Stimulated activated naive B cell treated with anti-CD40 and anti-IgM and Interleukin-4, amounts not matched to agents 10 μg/mL and 1 μg/mL and 100 μg/mL, for 72 hours (primary cell): Measurements from ENCODE around the gene HOXC11.
A peak's percentile ranks its signal among the peaks of the same experiment; 100 is the strongest.

ENCODE experiments used
- ATAC-seq, 2 donors: fragments of 150-1000 bp; cut with Tn5 transposase; replicated peaks; 2 replicates each; pipeline ENCODE4 v1.10.0; 2021; ENCODE audit warnings: moderate library complexity in 1 of 2
- DNase-seq: peaks from one replicate; pipeline ENCODE4 v3.0.0; 2021
- H3K27ac Mint-ChIP-seq: one replicate; pipeline ENCODE4 v1.8.0; 2022; ENCODE audit warnings: mild to moderate bottlenecking, mixed read lengths
- H3K27me3 Mint-ChIP-seq, 2 donors: one replicate each; pipeline ENCODE4 v1.8.0; 2022; ENCODE audit warnings: mixed read lengths in 2 of 2
- H3K36me3 Mint-ChIP-seq, 2 donors: one replicate each; pipeline ENCODE4 v1.8.0; 2022; ENCODE audit warnings: mixed read lengths in 2 of 2, mild to moderate bottlenecking in 1 of 2
- H3K4me1 Mint-ChIP-seq, 2 donors: one replicate each; pipeline ENCODE4 v1.8.0; 2022; ENCODE audit warnings: mixed read lengths in 2 of 2, mild to moderate bottlenecking in 1 of 2
- H3K4me3 Mint-ChIP-seq, 2 donors: one replicate each; pipeline ENCODE4 v1.8.0; 2022; ENCODE audit warnings: mild to moderate bottlenecking in 2 of 2, mixed read lengths in 2 of 2, moderate library complexity in 1 of 2
- H3K9me3 Mint-ChIP-seq, 2 donors: one replicate each; pipeline ENCODE4 v1.8.0; 2022; ENCODE audit warnings: mixed read lengths in 2 of 2, mild to moderate bottlenecking in 1 of 2

Gene HOXC11

DNA sequence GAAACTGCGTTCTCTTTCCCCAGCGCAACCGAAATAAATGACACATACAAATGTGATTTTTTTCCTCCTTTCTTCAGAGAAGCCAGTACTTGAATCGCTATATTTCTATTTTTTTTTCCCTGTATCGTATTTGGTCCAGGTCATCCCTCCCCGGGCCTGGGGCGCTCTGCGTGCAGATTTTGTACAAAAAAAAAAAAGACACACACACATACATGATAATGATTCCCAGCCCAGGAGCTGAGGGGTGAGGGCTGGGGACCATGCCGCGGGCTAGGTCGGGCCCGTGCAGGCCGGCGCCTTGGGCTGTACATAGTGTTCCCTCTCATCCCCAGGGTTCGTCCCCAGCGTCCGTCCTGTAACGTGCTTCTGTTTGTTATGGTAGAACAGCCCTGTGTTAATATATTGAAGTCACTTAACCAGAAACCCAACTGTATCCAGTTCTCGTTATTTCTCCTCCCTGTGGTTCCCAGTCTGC, 30.0 kb downstream of the HOXC11 start:
- H3K27ac Mint-ChIP-seq: no peak overlapping the region
- ATAC-seq: no peak
- peaks cover 88 to 97% of the 10 kb centered on the region in 2 donors for H3K27me3 Mint-ChIP-seq
- DNase-seq: no peak
- H3K4me1 Mint-ChIP-seq: peaks cover 17 to 43% of the 10 kb centered on the region in 2 donors
- no peaks in the 10 kb centered on the region for H3K36me3 Mint-ChIP-seq
- no peaks in the 10 kb centered on the region for H3K9me3 Mint-ChIP-seq
- H3K4me3 Mint-ChIP-seq: no peak overlapping the region

- Mint-ChIP-seq H3K4me3 (no peak overlapping the region), H3K27ac (peak overlapping the region; percentile 80), H3K9me3 (no peaks in the 10 kb centered on the region), H3K36me3 (no peaks in the 10 kb centered on the region), H3K27me3 (peaks cover 88 to 97% of the 10 kb centered on the region in 2 donors), H3K4me1 (peaks cover 17 to 38% of the 10 kb centered on the region in 2 donors)
- no peak for ATAC-seq
- no peak for DNase-seq
Measured at GRCh38 chr12:54003625-54004024, 30.7 kb downstream of the HOXC11 start.

DNA sequence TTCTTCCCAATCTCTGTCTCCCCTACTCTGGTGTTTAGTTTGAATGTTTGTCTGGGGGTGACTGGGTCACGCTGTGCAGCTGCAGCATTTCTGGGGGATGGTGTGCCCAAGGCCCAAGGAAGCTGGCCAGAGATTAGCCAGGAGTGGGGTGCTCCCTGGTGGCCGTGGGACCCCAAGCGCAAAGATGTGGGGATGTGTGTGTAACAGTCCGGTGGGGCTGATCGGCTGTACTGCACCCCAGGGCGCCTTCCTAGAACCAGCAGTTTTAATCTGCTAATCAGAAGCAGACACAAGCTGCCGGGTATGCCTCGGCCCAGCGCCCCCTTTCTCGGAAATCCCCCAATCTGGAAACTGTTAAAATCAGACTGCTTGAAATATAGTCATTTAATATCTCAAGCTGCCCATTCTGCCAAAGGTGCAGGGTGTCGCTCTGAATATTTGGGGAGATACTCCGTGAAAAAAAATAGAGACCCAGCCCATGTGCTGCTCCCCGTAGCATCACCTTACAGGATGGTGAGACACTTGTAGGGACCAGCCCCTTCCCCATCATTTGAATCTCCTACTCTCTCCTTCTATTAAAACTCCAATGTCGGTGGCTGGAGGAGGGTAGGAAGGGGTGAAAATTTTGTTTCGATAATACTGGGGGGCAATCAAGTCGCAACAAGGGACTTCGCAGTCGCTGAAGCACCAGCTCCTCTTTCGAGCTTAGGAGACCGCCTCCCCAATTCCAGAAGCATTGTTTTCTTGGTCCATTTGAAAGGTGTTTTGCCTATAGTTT, 31.3 kb downstream of the HOXC11 start:
- peaks cover 18 to 38% of the 10 kb centered on the region in 2 donors for H3K4me1 Mint-ChIP-seq
- H3K9me3 Mint-ChIP-seq: no peaks in the 10 kb centered on the region
- ATAC-seq (no peak), DNase-seq (no peak)
- peaks cover 90 to 99% of the 10 kb centered on the region in 2 donors for H3K27me3 Mint-ChIP-seq
- H3K27ac Mint-ChIP-seq: peak overlapping the region; percentile 80
- peak overlapping the region in 1 of 2 donors; percentile 32 for H3K4me3 Mint-ChIP-seq
- H3K36me3 Mint-ChIP-seq: no peaks in the 10 kb centered on the region

DNA sequence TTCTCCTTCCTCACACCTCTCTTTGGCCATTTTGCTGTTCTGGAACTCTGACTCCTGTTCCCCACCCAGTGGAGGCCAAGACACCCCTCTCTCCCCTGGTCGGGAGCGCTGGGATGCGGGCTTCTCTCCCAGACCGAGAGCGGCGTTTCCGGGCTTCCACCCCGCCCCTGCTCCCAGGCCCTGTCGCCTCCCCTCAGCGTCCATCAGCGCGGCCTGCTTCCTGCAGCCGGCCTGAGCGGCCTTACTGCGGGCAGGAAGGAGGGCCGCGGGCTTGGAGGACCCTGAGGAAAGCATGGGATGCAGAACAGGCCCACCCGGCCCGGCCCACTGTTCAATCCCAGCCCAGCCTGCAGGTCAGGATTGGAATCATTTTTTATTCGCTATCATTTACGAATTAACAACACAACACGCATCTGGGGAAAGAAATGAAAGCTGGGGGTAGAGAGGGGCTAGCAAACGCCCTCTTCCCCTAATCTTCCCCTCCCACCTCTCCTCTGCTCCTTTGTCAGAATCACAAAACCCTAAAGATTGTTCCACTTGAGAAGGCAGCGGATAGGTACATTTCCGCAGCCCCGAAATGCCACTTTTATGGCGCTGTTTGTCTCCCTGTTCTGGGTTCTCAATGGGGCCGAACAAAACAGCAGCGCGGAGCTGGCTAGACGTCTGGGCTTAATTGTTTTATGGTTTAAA, 32.1 kb downstream of the HOXC11 start:
- no peak overlapping the region for H3K4me3 Mint-ChIP-seq
- DNase-seq: no peak
- H3K9me3 Mint-ChIP-seq: no peaks in the 10 kb centered on the region

DNA sequence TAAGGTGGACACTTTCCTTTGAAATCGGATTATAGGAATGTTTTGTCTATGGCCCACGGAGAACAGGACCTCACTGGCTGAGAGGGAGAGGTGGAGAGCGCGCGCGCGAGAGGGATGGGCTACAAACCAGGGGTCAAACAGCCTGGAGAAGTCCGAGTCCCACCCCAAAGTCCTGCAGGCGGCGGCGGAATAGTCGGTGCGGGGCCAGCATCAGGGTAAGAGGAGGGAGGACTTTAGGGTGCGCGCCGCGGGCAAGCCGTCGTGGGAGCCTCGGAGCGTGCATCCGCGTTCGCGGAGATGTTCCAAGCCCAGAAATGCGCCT, 32.6 kb downstream of the HOXC11 start:
- peaks cover 20 to 40% of the 10 kb centered on the region in 2 donors for H3K4me1 Mint-ChIP-seq
- ATAC-seq: no peak
- H3K4me3 Mint-ChIP-seq: peak overlapping the region in 1 of 2 donors; percentile 87
- peaks cover 96 to 100% of the 10 kb centered on the region in 2 donors for H3K27me3 Mint-ChIP-seq
- H3K27ac Mint-ChIP-seq: peak overlapping the region; percentile 93
- DNase-seq: no peak
- H3K9me3 Mint-ChIP-seq: no peaks in the 10 kb centered on the region
- no peaks in the 10 kb centered on the region for H3K36me3 Mint-ChIP-seq

More for the DNA sequence above, 32.1 kb downstream of the HOXC11 start:
- ATAC-seq: no peak
- H3K27ac Mint-ChIP-seq: peak overlapping the region; percentile 93
- H3K36me3 Mint-ChIP-seq: no peaks in the 10 kb centered on the region
- peaks cover 91 to 100% of the 10 kb centered on the region in 2 donors for H3K27me3 Mint-ChIP-seq
- H3K4me1 Mint-ChIP-seq: peaks cover 20 to 44% of the 10 kb centered on the region in 2 donors

DNA sequence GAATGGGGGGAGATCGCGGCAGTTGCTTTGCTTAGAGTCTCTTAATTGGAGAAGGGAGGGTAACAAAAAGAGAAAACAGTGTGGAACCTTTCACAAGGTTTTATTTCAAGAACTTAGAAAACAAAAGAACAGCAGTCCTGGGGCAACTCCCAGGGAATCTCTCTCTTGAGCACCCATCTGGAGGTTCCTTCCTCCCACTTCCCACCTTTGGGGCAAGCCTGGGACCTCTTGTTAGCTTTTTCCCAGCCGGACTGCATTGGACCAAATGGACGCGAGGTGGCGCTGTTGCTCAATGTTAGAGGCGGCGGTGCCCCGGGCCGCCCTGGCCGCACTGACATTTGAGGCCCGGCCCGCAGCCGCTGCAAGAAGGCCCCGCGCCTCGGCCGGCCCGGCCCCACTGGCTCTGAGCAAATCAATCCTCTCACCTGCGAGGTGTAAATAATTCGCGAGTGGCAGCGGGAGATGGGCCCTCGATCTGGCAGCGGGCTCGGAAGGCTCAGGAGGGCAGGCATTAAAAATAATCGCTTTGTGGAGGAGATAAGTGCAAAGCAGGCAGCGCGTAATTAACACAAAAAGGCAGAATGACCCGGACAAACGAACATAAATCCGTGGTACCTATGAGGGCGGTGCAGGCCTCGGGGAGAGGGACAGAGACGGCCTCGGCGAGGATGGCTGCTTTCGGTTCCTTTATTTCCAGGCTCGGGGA, 33.1 kb downstream of the HOXC11 start:
- peaks cover 22 to 40% of the 10 kb centered on the region in 2 donors for H3K4me1 Mint-ChIP-seq
- H3K4me3 Mint-ChIP-seq: peak overlapping the region; percentile 85 to 87
- H3K36me3 Mint-ChIP-seq: no peaks in the 10 kb centered on the region
- H3K9me3 Mint-ChIP-seq: no peaks in the 10 kb centered on the region
- peak overlapping the region; percentile 93 for H3K27ac Mint-ChIP-seq
- DNase-seq (peak; percentile 67), ATAC-seq (peak; percentile 84 to 89)
- peaks cover 96 to 100% of the 10 kb centered on the region in 2 donors for H3K27me3 Mint-ChIP-seq

GRCh38 chr12:54006559-54007220, 33.8 kb downstream of the HOXC11 start:
- H3K36me3 Mint-ChIP-seq: no peaks in the 10 kb centered on the region
- no peak for ATAC-seq
- peaks cover 96 to 100% of the 10 kb centered on the region in 2 donors for H3K27me3 Mint-ChIP-seq
- DNase-seq: no peak
- H3K9me3 Mint-ChIP-seq: no peaks in the 10 kb centered on the region
- H3K27ac Mint-ChIP-seq: peak overlapping the region; percentile 93
- peak overlapping the region; percentile 85 to 87 for H3K4me3 Mint-ChIP-seq
- H3K4me1 Mint-ChIP-seq: peaks cover 29 to 47% of the 10 kb centered on the region in 2 donors

DNA sequence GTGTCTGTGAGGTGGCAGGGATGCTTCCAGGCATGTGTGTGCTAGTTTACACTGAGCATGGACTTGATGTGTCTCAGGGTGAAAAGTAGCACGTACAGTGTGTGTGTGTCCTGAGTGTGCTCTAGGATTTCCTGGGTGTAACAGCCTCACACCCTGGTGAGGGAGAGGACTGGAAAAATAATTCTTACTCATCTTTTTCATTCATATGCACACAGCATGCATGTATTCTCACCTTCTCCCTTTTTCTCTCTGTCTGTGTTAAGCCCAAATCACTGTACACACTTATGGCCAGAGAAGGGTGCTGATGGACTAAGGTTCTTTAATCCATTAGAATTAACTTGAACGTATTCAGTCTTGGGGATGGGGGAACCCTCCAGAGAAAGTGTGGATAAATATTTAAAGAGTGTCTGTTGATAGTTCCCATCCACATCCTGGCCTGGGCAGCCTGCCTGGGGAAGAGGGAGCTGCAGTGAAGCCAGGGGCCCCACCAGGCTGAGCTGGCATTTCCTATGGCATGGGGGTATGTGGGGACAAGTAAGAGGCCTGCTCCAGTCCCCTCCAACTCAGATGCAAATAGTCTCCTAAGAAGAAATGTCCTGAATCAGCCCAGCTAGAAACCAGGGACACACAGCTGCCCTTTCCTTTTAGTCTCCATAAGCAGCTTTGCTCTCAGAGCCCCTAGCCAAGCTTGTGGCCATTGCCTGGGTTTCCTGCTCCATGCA, 34.8 kb downstream of the HOXC11 start:
- Mint-ChIP-seq H3K4me3 (no peak overlapping the region), H3K4me1 (peaks cover 28 to 49% of the 10 kb centered on the region in 2 donors), H3K27ac (peak overlapping the region; percentile 20), H3K27me3 (peaks cover 96 to 100% of the 10 kb centered on the region in 2 donors), H3K36me3 (no peaks in the 10 kb centered on the region), H3K9me3 (no peaks in the 10 kb centered on the region)
- ATAC-seq (no peak), DNase-seq (no peak)

GRCh38 chr12:54008260-54008552, 35.3 kb downstream of the HOXC11 start:
- Mint-ChIP-seq H3K9me3 (no peaks in the 10 kb centered on the region), H3K36me3 (no peaks in the 10 kb centered on the region), H3K4me3 (no peak overlapping the region), H3K4me1 (peaks cover 28 to 49% of the 10 kb centered on the region in 2 donors), H3K27ac (peak overlapping the region; percentile 20), H3K27me3 (peaks cover 96 to 100% of the 10 kb centered on the region in 2 donors)
- no peak for DNase-seq
- ATAC-seq: no peak

GRCh38 chr12:54009171-54010052, 36.5 kb downstream of the HOXC11 start:
- Mint-ChIP-seq H3K4me1 (peaks cover 25 to 51% of the 10 kb centered on the region in 2 donors), H3K4me3 (peak overlapping the region; percentile 71 to 73)
- no peak for ATAC-seq

DNA sequence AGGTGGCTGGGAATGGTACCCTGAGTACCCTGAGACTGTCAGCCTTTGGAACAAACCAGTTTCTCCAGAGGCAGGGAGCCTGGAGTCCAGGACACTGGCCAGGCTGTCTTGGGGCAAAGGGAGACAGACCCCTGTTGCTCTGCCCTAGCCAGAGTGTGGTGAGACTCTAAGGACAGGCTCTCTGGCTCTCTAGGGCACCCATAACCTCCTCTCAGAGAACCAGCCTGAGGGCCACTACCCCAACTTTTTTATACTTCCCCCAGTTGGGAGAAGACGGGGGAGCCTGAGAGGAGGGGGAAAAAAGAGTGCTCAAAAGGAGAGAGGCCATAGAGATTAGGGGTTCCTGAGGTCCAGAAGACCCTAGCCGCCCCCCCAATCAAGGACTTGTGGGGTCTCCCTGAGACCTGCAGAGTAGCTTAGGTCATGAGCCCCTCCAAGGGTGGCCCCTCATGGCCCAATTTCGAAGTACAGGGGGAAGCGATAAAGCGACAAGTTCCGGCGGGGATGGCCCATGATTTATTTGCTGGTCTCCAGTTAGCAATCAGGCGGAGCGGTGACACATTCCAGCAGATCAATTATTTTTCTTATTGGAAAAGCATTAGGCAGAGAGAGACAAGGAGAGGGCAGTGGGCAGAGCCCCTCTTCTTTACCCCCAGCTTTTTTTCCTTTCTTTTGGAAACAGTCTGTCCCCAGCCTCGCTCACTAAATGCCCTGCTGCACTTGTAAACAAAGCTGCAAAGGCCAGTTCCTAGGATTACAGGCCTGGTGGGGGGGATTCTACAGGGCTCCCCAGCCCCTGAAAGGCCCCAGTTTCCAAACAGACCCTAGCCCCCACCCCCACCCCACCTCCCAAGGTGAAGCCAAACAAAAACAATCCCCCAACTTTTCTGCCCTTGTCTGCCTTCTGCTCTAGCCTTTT, 37.4 kb downstream of the HOXC11 start:
- ATAC-seq: no peak
- H3K27me3 Mint-ChIP-seq: peaks cover 95 to 100% of the 10 kb centered on the region in 2 donors
- H3K4me3 Mint-ChIP-seq: peak overlapping the region; percentile 71 to 73
- H3K36me3 Mint-ChIP-seq: peaks cover 0 to 2% of the 10 kb centered on the region in 2 donors
- peak overlapping the region; percentile 88 for H3K27ac Mint-ChIP-seq
- peaks cover 25 to 54% of the 10 kb centered on the region in 2 donors for H3K4me1 Mint-ChIP-seq
- no peaks in the 10 kb centered on the region for H3K9me3 Mint-ChIP-seq
- no peak for DNase-seq

More at GRCh38 chr12:54009171-54010052, 36.5 kb downstream of the HOXC11 start:
- peak overlapping the region; percentile 88 for H3K27ac Mint-ChIP-seq
- H3K27me3 Mint-ChIP-seq: peaks cover 95 to 100% of the 10 kb centered on the region in 2 donors
- H3K9me3 Mint-ChIP-seq: no peaks in the 10 kb centered on the region
- DNase-seq: no peak
- no peaks in the 10 kb centered on the region for H3K36me3 Mint-ChIP-seq
